GM23338 (cell line): ENCODE measurements around the gene FDXR.

Source experiments
- EZH2phosphoT487 ChIP-seq: fragments of 200-600 bp; sonication (generic); IDR thresholded peaks from one replicate; pipeline ENCODE4 v1.8.1; 2018; ENCODE audit warnings: antibody characterized with exemption; ENCODE audit not compliant: unreplicated experiment
- TF ChIP-seq, protein P1 (sequence below), 2 experiments: fragments of 200-600 bp in 1 of 2; sonication (generic) in 1 of 2; conservative IDR thresholded peaks; 2 replicates each; pipeline versions ENCODE4 v1.5.1 to v1.6.1; 2016 to 2017; ENCODE audit warnings: antibody characterized with exemption in 2 of 2, low read depth in 2 of 2, mild to moderate bottlenecking in 2 of 2, moderate library complexity in 1 of 2
- TF ChIP-seq, protein P2 (sequence below): IDR thresholded peaks from one replicate; pipeline ENCODE4 v1.6.1; 2018; ENCODE audit warnings: antibody characterized with exemption; ENCODE audit not compliant: unreplicated experiment

DNA sequence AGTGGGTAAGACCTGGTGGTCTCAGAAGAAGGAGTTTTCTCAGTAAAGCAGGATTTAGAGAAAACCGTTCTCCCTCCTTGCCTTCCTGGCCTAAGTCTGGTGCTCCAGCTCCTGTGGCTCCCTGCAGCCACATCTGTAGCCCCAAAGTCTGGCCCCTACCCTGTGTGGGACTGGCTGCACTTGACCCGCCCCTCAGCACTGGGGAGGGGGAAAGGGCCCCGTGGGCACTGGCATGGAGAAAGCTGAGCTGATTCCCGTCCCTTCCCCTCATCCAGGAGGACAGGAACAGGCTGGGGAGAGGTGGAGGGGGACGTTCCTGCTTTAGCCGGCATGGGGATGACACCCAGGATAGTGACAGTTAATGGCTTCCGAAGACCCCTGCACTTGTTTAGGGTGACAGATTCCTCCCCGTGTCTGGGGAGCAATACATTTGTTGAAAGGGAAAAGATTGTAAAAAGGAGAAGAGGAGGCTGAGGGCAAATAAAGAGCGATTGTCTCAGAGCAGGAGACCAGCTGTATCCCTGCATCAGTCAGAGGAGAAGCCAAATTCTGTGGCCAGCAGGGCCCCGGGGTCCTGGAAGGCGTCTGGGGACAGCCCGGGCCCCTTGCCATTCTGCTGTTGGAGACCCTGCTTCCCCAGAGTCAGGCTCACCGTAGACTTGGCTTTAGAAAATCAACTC is 51.0 kb downstream of the FDXR start:
- TF ChIP-seq, protein P1, sequence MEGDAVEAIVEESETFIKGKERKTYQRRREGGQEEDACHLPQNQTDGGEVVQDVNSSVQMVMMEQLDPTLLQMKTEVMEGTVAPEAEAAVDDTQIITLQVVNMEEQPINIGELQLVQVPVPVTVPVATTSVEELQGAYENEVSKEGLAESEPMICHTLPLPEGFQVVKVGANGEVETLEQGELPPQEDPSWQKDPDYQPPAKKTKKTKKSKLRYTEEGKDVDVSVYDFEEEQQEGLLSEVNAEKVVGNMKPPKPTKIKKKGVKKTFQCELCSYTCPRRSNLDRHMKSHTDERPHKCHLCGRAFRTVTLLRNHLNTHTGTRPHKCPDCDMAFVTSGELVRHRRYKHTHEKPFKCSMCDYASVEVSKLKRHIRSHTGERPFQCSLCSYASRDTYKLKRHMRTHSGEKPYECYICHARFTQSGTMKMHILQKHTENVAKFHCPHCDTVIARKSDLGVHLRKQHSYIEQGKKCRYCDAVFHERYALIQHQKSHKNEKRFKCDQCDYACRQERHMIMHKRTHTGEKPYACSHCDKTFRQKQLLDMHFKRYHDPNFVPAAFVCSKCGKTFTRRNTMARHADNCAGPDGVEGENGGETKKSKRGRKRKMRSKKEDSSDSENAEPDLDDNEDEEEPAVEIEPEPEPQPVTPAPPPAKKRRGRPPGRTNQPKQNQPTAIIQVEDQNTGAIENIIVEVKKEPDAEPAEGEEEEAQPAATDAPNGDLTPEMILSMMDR (conservative IDR thresholded peaks at IDR 0.05; ENCODE audit: low read depth in 2 of 2), result no peak
- TF ChIP-seq EZH2phosphoT487, result no peak
- TF ChIP-seq, protein P2, sequence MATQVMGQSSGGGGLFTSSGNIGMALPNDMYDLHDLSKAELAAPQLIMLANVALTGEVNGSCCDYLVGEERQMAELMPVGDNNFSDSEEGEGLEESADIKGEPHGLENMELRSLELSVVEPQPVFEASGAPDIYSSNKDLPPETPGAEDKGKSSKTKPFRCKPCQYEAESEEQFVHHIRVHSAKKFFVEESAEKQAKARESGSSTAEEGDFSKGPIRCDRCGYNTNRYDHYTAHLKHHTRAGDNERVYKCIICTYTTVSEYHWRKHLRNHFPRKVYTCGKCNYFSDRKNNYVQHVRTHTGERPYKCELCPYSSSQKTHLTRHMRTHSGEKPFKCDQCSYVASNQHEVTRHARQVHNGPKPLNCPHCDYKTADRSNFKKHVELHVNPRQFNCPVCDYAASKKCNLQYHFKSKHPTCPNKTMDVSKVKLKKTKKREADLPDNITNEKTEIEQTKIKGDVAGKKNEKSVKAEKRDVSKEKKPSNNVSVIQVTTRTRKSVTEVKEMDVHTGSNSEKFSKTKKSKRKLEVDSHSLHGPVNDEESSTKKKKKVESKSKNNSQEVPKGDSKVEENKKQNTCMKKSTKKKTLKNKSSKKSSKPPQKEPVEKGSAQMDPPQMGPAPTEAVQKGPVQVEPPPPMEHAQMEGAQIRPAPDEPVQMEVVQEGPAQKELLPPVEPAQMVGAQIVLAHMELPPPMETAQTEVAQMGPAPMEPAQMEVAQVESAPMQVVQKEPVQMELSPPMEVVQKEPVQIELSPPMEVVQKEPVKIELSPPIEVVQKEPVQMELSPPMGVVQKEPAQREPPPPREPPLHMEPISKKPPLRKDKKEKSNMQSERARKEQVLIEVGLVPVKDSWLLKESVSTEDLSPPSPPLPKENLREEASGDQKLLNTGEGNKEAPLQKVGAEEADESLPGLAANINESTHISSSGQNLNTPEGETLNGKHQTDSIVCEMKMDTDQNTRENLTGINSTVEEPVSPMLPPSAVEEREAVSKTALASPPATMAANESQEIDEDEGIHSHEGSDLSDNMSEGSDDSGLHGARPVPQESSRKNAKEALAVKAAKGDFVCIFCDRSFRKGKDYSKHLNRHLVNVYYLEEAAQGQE, result no peak
